ENCODE data around the gene VAC14. TPM values are rescaled to one million over a fixed set of nuclear protein-coding genes. Genes with fewer than 3 reads are reported as not detected.

Gene VAC14
- polyA plus RNA-seq, 1 donor from 2014 or later = 8.6 TPM

- H3K27ac ChIP-seq (ENCODE audit: low read length) = no peak overlapping the region
- H4K20me1 ChIP-seq (ENCODE audit: insufficient read depth) = no peaks in the 10 kb centered on the region
- H3K27me3 ChIP-seq (ENCODE audit: insufficient read depth, low read depth, low read length) = no peaks in the 10 kb centered on the region
- no peaks in the 10 kb centered on the region for H3K79me2 ChIP-seq (replicated peaks; ENCODE audit: insufficient read depth, low read length)
- H3K4me3 ChIP-seq (ENCODE audit: low read length) = no peak overlapping the region
- no peak for TF ChIP-seq MXI1 (conservative IDR thresholded peaks at IDR 0.05; ENCODE audit: poor library complexity, severe bottlenecking)
- TF ChIP-seq SMC3 (conservative IDR thresholded peaks at IDR 0.05; ENCODE audit: poor library complexity) = no peak
- TF ChIP-seq EZH2 (IDR thresholded peaks at IDR 0.05; ENCODE audit: borderline replicate concordance, insufficient read depth, low read length, poor library complexity, severe bottlenecking) = no peak
- TF ChIP-seq RAD21 (conservative IDR thresholded peaks at IDR 0.05) = no peak
- TF ChIP-seq, protein P1, sequence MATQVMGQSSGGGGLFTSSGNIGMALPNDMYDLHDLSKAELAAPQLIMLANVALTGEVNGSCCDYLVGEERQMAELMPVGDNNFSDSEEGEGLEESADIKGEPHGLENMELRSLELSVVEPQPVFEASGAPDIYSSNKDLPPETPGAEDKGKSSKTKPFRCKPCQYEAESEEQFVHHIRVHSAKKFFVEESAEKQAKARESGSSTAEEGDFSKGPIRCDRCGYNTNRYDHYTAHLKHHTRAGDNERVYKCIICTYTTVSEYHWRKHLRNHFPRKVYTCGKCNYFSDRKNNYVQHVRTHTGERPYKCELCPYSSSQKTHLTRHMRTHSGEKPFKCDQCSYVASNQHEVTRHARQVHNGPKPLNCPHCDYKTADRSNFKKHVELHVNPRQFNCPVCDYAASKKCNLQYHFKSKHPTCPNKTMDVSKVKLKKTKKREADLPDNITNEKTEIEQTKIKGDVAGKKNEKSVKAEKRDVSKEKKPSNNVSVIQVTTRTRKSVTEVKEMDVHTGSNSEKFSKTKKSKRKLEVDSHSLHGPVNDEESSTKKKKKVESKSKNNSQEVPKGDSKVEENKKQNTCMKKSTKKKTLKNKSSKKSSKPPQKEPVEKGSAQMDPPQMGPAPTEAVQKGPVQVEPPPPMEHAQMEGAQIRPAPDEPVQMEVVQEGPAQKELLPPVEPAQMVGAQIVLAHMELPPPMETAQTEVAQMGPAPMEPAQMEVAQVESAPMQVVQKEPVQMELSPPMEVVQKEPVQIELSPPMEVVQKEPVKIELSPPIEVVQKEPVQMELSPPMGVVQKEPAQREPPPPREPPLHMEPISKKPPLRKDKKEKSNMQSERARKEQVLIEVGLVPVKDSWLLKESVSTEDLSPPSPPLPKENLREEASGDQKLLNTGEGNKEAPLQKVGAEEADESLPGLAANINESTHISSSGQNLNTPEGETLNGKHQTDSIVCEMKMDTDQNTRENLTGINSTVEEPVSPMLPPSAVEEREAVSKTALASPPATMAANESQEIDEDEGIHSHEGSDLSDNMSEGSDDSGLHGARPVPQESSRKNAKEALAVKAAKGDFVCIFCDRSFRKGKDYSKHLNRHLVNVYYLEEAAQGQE (IDR thresholded peaks at IDR 0.05; ENCODE audit: borderline replicate concordance) = no peak
- TF ChIP-seq POLR2AphosphoS5 (IDR thresholded peaks at IDR 0.05) = no peak
- no peak for TF ChIP-seq CTCF (IDR thresholded peaks at IDR 0.05; ENCODE audit: poor library complexity, severe bottlenecking)
- TF ChIP-seq EP300 (conservative IDR thresholded peaks at IDR 0.05; ENCODE audit: poor library complexity, severe bottlenecking) = no peak
- no peak for TF ChIP-seq TAF1 (IDR thresholded peaks at IDR 0.05; ENCODE audit: low read depth)
- H3K9ac ChIP-seq (ENCODE audit: low read length) = no peak overlapping the region
- H3K4me2 ChIP-seq (ENCODE audit: low read length) = no peak overlapping the region
- H3K36me3 ChIP-seq (ENCODE audit: insufficient read depth, low read length) = peaks cover 11% of the 10 kb centered on the region
- no peaks in the 10 kb centered on the region for H3K9me3 ChIP-seq (ENCODE audit: low read length)
- no peaks in the 10 kb centered on the region for H3F3A ChIP-seq (ENCODE audit: insufficient read depth, low read length, poor library complexity, severe bottlenecking)
- H3K9me2 ChIP-seq (ENCODE audit: insufficient read depth, low read length) = no peaks in the 10 kb centered on the region
- H2AFZ ChIP-seq (ENCODE audit: low read depth, low read length) = no peak overlapping the region
Observed at GRCh38 chr16:70779361-70779760, 21.6 kb downstream of the VAC14 start.

DNA sequence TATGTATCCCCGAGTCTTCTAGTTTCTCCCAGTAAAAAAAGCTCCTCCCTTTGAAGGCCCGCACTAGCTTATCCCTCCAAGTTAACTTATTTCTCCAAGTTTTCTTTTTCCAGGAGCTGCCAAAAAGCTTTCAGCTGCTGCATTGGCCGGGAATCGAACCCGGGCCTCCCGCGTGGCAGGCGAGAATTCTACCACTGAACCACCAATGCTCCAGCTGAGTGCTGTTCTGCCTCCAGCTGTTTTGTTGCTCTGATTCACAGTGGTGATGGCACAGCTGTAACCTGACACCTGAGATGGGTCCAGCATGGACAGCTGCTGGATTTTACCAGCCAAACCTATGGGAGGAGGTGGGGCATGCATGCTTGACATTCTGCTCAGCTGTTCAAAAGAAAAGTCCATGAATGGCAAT lies 22.1 kb downstream of the VAC14 start:
- Histone ChIP-seq H3K27me3 (ENCODE audit: insufficient read depth, low read depth, low read length) (no peaks in the 10 kb centered on the region), H3K79me2 (replicated peaks; ENCODE audit: insufficient read depth, low read length) (no peaks in the 10 kb centered on the region), H2AFZ (ENCODE audit: low read depth, low read length) (no peak overlapping the region), H3K27ac (ENCODE audit: low read length) (no peak overlapping the region), H3K9me2 (ENCODE audit: insufficient read depth, low read length) (no peaks in the 10 kb centered on the region), H3K36me3 (ENCODE audit: insufficient read depth, low read length) (peaks cover 11% of the 10 kb centered on the region), H3K4me2 (ENCODE audit: low read length) (no peak overlapping the region), H3F3A (ENCODE audit: insufficient read depth, low read length, poor library complexity, severe bottlenecking) (no peaks in the 10 kb centered on the region), H4K20me1 (ENCODE audit: insufficient read depth) (no peaks in the 10 kb centered on the region), H3K4me3 (ENCODE audit: low read length) (no peak overlapping the region), H3K9me3 (ENCODE audit: low read length) (no peaks in the 10 kb centered on the region), H3K9ac (ENCODE audit: low read length) (no peak overlapping the region)
- TF ChIP-seq EZH2 (IDR thresholded peaks at IDR 0.05; ENCODE audit: borderline replicate concordance, insufficient read depth, low read length, poor library complexity, severe bottlenecking) = no peak
- no peak for TF ChIP-seq SMC3 (conservative IDR thresholded peaks at IDR 0.05; ENCODE audit: poor library complexity)
- TF ChIP-seq POLR2AphosphoS5 (IDR thresholded peaks at IDR 0.05) = no peak
- TF ChIP-seq EP300 (conservative IDR thresholded peaks at IDR 0.05; ENCODE audit: poor library complexity, severe bottlenecking) = no peak
- TF ChIP-seq, protein P1 (IDR thresholded peaks at IDR 0.05; ENCODE audit: borderline replicate concordance) = no peak
- TF ChIP-seq MXI1 (conservative IDR thresholded peaks at IDR 0.05; ENCODE audit: poor library complexity, severe bottlenecking) = no peak
- no peak for TF ChIP-seq RAD21 (conservative IDR thresholded peaks at IDR 0.05)
- TF ChIP-seq CTCF (IDR thresholded peaks at IDR 0.05; ENCODE audit: poor library complexity, severe bottlenecking) = no peak
- TF ChIP-seq TAF1 (IDR thresholded peaks at IDR 0.05; ENCODE audit: low read depth) = no peak
